HG03066 (cell line): ENCODE data around the gene PLD4.

Experiments used
- ATAC-seq: cut with Tn5 transposase; IDR thresholded peaks from one replicate; pipeline ENCODE4 v1.9.1; 2021; ENCODE audit warnings: low read depth; ENCODE audit not compliant: unreplicated experiment

The PLD4 gene

GRCh38 chr14:104927432-104927816, 2.7 kb downstream of the PLD4 start:
- ATAC-seq, result no peak

- no peak for ATAC-seq
These were observed 3.2 kb downstream of the PLD4 start for GRCh38 chr14:104927901-104928300.

GRCh38 chr14:104928391-104929133, 3.9 kb downstream of the PLD4 start:
- ATAC-seq, result no peak

- ATAC-seq, result no peak
These were observed 4.9 kb downstream of the PLD4 start for GRCh38 chr14:104929268-104930230.

GRCh38 chr14:104930526-104931303, 6.0 kb downstream of the PLD4 start:
- no peak for ATAC-seq

GRCh38 chr14:104931304-104931770, 6.7 kb downstream of the PLD4 start:
- ATAC-seq, result no peak

- ATAC-seq, result no peak
These were observed 7.3 kb downstream of the PLD4 start for GRCh38 chr14:104931771-104932675.

GRCh38 chr14:104932676-104933631, 8.3 kb downstream of the PLD4 start:
- no peak for ATAC-seq

- ATAC-seq, result no peak
These were observed 9.4 kb downstream of the PLD4 start for GRCh38 chr14:104933746-104934733.

- ATAC-seq, result no peak
These were observed 10.5 kb downstream of the PLD4 start for GRCh38 chr14:104935026-104935650.

- no peak for ATAC-seq
These were observed 11.3 kb downstream of the PLD4 start for GRCh38 chr14:104935955-104936354.

- ATAC-seq, result no peak
These were observed 11.9 kb downstream of the PLD4 start for GRCh38 chr14:104936361-104937155.

- no peak for ATAC-seq
These were observed 12.5 kb downstream of the PLD4 start for GRCh38 chr14:104937161-104937560.

GRCh38 chr14:104937694-104938365, 13.2 kb downstream of the PLD4 start:
- no peak for ATAC-seq

GRCh38 chr14:104938436-104938835, 13.8 kb downstream of the PLD4 start:
- no peak for ATAC-seq

- no peak for ATAC-seq
These were observed 14.3 kb downstream of the PLD4 start for GRCh38 chr14:104938960-104939359.
